Measurements from ENCODE around the gene ABTB2.

DNA sequence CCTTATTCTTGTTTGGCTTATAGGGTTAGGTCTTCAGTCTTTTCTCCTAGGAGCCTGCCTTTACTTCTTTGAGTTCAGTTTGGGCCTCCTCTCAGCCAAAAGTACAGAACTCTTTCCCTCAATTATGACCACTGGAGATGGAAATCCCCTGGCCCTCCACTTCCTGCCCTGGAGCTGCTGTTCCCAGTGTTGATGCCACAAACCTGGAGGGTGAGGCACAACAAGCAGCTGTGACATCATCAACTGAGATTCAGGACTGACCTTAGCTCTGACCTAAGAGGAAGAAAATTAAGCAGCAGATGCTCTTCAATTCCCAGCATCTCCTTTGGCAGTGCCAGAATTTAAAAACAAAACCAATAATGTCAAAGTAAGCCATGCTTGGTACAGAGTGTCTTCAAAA lies 3.0 kb downstream of the ABTB2 start:
- TF ChIP-seq EZH2 (IDR thresholded peaks at IDR 0.05; ENCODE audit: insufficient read depth, poor library complexity, severe bottlenecking) (no peak), EZH2phosphoT487 (IDR thresholded peaks at IDR 0.05; ENCODE audit: insufficient read depth, low read depth) (no peak)

All from GM23248 (cell line).